OCI-LY7 (cell line): Measurements from ENCODE around the gene GATAD2B. TPM values are rescaled to one million over a fixed set of nuclear protein-coding genes. Genes with fewer than 3 reads are reported as not detected.

ENCODE experiments used
- BruUV-seq: library from RNA; stranded (reverse); fragments of 400-500 nt; replicated peaks from 2 replicates; lab custom pipeline; 2021; lab: Mats Ljungman, UMichigan
- CTCF ChIA-PET: fragments of 300-600 bp; sonication (Branson Sonifier 250); formaldehyde crosslinking; loops from one replicate; lab custom pipeline; 2022; ENCODE audit warnings: antibody characterized with exemption; ENCODE audit not compliant: unreplicated experiment; lab: Charles Lee
- POLR2A ChIA-PET: fragments of 300-600 bp; sonication (Branson Sonifier 250); formaldehyde crosslinking; loops from one replicate; lab custom pipeline; 2022; ENCODE audit warnings: antibody characterized with exemption; lab: Charles Lee
- DNase-seq: peaks from one replicate; pipeline ENCODE4 v3.0.0-alpha.2; 2015; ENCODE audit warnings: low spot score
- H2AFZ ChIP-seq: fragments of 200-600 bp; sonication (generic), shearing (Covaris generic); 2 replicates; pipeline ENCODE4 v1.6.1; 2014; ENCODE audit warnings: mild to moderate bottlenecking, antibody characterized with exemption, low read length, moderate library complexity
- H3K27ac ChIP-seq: fragments of 200-600 bp; sonication (generic); 2 replicates; pipeline ENCODE4 v1.5.1; 2014; ENCODE audit warnings: mixed run types, low read depth, mild to moderate bottlenecking, moderate library complexity, low read length, inconsistent platforms; ENCODE audit not compliant: poor library complexity, severe bottlenecking
- H3K36me3 ChIP-seq: fragments of 200-600 bp; sonication (generic); 2 replicates; pipeline ENCODE4 v1.6.1; 2014; ENCODE audit warnings: mild to moderate bottlenecking, antibody characterized with exemption, low read length, moderate library complexity, mixed read lengths; ENCODE audit not compliant: insufficient read depth
- H3K4me1 ChIP-seq: fragments of 200-600 bp; sonication (generic); 2 replicates; pipeline ENCODE4 v1.5.1; 2014; ENCODE audit warnings: mild to moderate bottlenecking, low read length; ENCODE audit not compliant: insufficient read depth, poor library complexity, severe bottlenecking
- H3K4me2 ChIP-seq: fragments of 200-600 bp; sonication (generic); 2 replicates; pipeline ENCODE4 v1.6.1; 2014; ENCODE audit warnings: mild to moderate bottlenecking, low read length
- H3K4me3 ChIP-seq: fragments of 200-600 bp; sonication (generic); 2 replicates; pipeline ENCODE4 v1.5.1; 2014; ENCODE audit warnings: mild to moderate bottlenecking, low read depth, low read length; ENCODE audit not compliant: poor library complexity, severe bottlenecking
- H3K79me2 ChIP-seq: fragments of 200-600 bp; sonication (generic); 2 replicates; pipeline ENCODE4 v1.6.1; 2016; ENCODE audit warnings: low read depth, mild to moderate bottlenecking, low read length, moderate library complexity, mixed read lengths; ENCODE audit not compliant: insufficient read depth
- H3K9me2 ChIP-seq: fragments of 200-600 bp; sonication (generic); 2 replicates; pipeline ENCODE4 v1.6.1; 2016; ENCODE audit warnings: mild to moderate bottlenecking, low read length, mixed read lengths; ENCODE audit not compliant: insufficient read depth
- H3K9me3 ChIP-seq: fragments of 200-600 bp; sonication (generic); 2 replicates; pipeline ENCODE4 v1.6.1; 2014; ENCODE audit warnings: mild to moderate bottlenecking, mixed run types, low read length, mixed read lengths
- H4K20me1 ChIP-seq: fragments of 200-600 bp; sonication (generic); 2 replicates; pipeline ENCODE4 v1.6.1; 2014; ENCODE audit warnings: mild to moderate bottlenecking, antibody characterized with exemption, low read length, moderate library complexity, mixed read lengths; ENCODE audit not compliant: insufficient read depth
- EZH2phosphoT487 ChIP-seq: fragments of 200-600 bp; sonication (generic); IDR thresholded peaks from 2 replicates; pipeline ENCODE4 v1.6.1; 2018; ENCODE audit warnings: low read depth, borderline replicate concordance, mild to moderate bottlenecking, mixed run types, antibody characterized with exemption, low read length, moderate library complexity, mixed read lengths
- intact Hi-C: fragments of 100-400 bp; cut with micrococcal nuclease; formaldehyde crosslinking; loops from one replicate; pipeline ENCODE4 v1.10.0; 2022; ENCODE audit not compliant: unreplicated experiment
- total RNA-seq, 2 experiments: library from RNA; depleted of rRNA in 1 of 2; stranded (reverse); fragments of >200 nt in 1 of 2; shearing (Covaris generic) in 1 of 2; gene quantifications; 2 replicates each; pipeline ENCODE4 v1.2.3, GENCODE V29; 2014 to 2022
- TF ChIP-seq, protein P1 (sequence below): fragments of 200-600 bp; sonication (generic); conservative IDR thresholded peaks from 2 replicates; pipeline ENCODE4 v1.5.1; 2014; ENCODE audit warnings: mild to moderate bottlenecking, antibody characterized with exemption, low read length, moderate library complexity, mixed read lengths

GATAD2B gene
- total RNA-seq, 2 experiments from 2014 or later = 11.2 to 65.2 TPM

DNA sequence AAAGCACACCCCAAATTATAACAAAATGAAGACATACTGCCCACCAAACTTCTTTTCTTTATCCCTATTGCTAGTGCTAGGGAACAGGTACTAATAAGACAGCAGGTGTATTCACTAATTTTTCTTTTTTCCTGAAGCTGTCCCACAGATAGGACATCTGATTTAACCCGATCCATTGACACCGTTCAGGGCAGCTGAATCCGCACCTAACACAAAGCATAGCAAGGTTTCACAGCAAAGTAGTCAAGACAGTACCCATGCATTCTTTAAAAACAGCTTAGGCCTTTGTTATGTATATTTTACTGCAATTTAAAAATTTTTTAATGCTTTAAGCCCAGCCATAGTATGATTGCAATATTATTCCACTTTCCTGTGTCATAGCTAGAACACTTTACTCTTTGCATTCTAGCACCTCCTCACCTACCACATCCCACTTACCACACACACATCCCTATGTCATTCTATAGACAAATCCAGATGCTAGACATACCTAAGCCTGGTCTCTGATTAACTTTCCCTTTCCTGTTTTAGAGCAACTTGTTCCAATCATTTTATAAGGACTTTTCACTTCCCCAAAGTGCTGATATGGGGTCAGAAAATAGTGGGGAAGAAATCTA, 40.4 kb downstream of the GATAD2B start:
- Histone ChIP-seq H3K4me2 (no peak overlapping the region), H2AFZ (no peak overlapping the region), H3K4me1 (peaks cover 30% of the 10 kb centered on the region), H3K4me3 (no peak overlapping the region), H4K20me1 (peaks cover 22% of the 10 kb centered on the region), H3K36me3 (peaks cover 27% of the 10 kb centered on the region), H3K9me3 (no peaks in the 10 kb centered on the region), H3K79me2 (peaks cover 90% of the 10 kb centered on the region), H3K27ac (no peak overlapping the region), H3K9me2 (no peaks in the 10 kb centered on the region)
- POLR2A ChIA-PET = interaction anchor here (0.5 to 0.6 kb wide), 2 partner anchors 36 to 43 kb away, joined by 5 to 6 read pairs; no protein-coding TSS in a partner anchor
- TF ChIP-seq EZH2phosphoT487 = no peak
- TF ChIP-seq, protein P1, sequence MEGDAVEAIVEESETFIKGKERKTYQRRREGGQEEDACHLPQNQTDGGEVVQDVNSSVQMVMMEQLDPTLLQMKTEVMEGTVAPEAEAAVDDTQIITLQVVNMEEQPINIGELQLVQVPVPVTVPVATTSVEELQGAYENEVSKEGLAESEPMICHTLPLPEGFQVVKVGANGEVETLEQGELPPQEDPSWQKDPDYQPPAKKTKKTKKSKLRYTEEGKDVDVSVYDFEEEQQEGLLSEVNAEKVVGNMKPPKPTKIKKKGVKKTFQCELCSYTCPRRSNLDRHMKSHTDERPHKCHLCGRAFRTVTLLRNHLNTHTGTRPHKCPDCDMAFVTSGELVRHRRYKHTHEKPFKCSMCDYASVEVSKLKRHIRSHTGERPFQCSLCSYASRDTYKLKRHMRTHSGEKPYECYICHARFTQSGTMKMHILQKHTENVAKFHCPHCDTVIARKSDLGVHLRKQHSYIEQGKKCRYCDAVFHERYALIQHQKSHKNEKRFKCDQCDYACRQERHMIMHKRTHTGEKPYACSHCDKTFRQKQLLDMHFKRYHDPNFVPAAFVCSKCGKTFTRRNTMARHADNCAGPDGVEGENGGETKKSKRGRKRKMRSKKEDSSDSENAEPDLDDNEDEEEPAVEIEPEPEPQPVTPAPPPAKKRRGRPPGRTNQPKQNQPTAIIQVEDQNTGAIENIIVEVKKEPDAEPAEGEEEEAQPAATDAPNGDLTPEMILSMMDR = no peak
- BruUV-seq = TSS peak; percentile 21
- no peak for DNase-seq
- CTCF ChIA-PET = no interaction called here
- intact Hi-C loops = no loop called here

DNA sequence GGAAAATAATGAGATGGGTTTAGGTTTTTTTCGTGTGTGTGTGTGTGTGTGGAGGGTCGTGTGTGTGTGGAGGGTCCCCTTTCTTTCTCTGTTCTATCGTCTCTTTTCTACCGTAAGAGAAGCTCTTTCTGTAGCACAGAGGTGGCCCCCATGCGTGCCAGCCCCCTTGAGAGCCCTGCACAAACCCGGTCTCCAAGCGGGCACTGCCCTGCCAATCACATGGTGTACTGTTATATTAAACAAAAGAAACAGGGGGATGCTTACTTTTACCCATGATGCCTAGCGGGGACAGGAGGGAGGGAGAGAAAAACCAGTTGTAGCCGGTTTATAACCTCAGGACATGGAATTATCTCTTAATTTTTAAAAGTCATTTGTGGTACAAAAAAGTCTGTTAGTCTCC, 41.0 kb downstream of the GATAD2B start:
- POLR2A ChIA-PET = interaction anchor here (0.5 to 0.6 kb wide), 2 partner anchors 36 to 43 kb away, joined by 5 to 6 read pairs; no protein-coding TSS in a partner anchor
- H2AFZ ChIP-seq = no peak overlapping the region
- peaks cover 30% of the 10 kb centered on the region for H3K4me1 ChIP-seq
- H3K36me3 ChIP-seq = peaks cover 23% of the 10 kb centered on the region
- no peaks in the 10 kb centered on the region for H3K9me3 ChIP-seq
- no peaks in the 10 kb centered on the region for H3K9me2 ChIP-seq
- no TSS peak for BruUV-seq
- CTCF ChIA-PET = no interaction called here
- H4K20me1 ChIP-seq = peaks cover 22% of the 10 kb centered on the region; the same call in 1 of the 2 replicates
- no peak for TF ChIP-seq EZH2phosphoT487
- TF ChIP-seq, protein P1 = no peak
- H3K4me2 ChIP-seq = no peak overlapping the region
- no peak overlapping the region for H3K27ac ChIP-seq
- DNase-seq = no peak
- intact Hi-C loops = no loop called here
- peaks cover 89% of the 10 kb centered on the region for H3K79me2 ChIP-seq
- H3K4me3 ChIP-seq = no peak overlapping the region

DNA sequence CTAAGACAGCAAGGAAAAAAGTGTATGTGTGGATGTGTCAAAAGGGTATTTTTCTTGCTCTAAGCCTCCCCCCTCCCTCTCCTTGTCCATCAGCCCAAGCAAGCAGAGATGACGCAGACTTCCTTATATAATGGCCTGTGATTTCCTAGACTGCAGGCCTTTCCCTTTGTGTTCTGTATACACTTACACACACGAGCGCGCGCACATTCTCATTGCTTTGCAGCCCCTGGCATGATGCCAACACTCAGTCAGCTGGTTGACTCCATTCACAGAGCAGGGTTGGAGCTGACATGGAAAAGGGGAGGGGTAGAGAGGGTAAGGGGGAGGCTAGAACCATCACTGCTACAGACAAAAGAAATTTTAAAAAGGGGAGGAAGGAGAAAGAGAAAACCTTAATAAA, 41.8 kb downstream of the GATAD2B start:
- Histone ChIP-seq H3K4me3 (no peak overlapping the region), H3K4me1 (peaks cover 30% of the 10 kb centered on the region), H3K4me2 (no peak overlapping the region; the same call in 1 of the 2 replicates), H3K79me2 (peaks cover 86% of the 10 kb centered on the region), H2AFZ (no peak overlapping the region), H3K27ac (no peak overlapping the region), H3K9me3 (no peaks in the 10 kb centered on the region), H4K20me1 (peaks cover 22% of the 10 kb centered on the region; the same call in 1 of the 2 replicates), H3K36me3 (peaks cover 20% of the 10 kb centered on the region), H3K9me2 (no peaks in the 10 kb centered on the region)
- intact Hi-C loops = no loop called here
- DNase-seq = no peak
- POLR2A ChIA-PET = no interaction called here
- CTCF ChIA-PET = no interaction called here
- no TSS peak for BruUV-seq
- TF ChIP-seq EZH2phosphoT487 = no peak
- TF ChIP-seq, protein P1 = no peak
